K562 (cell line): ENCODE data around the gene GPR52. TPM values are rescaled to one million over a fixed set of nuclear protein-coding genes. Genes with fewer than 3 reads are reported as not detected.
A peak's percentile ranks its signal among the peaks of the same experiment; 100 is the strongest.

Source experiments
- ATAC-seq: fragments of 200-7000 bp; cut with Tn5 transposase; 3 replicates; pipeline ENCODE4 v1.9.1; 2020; ENCODE audit warnings: moderate library complexity
- BruUV-seq: library from RNA; stranded (reverse); fragments of 400-500 nt; replicated peaks from 2 replicates; lab custom pipeline; 2021; lab: Mats Ljungman, UMichigan
- CTCF ChIA-PET: fragments of 300-600 bp; formaldehyde crosslinking; extraction: SDS; loops from one replicate; lab custom pipeline; 2021; ENCODE audit warnings: low intra/inter-chr PET ratio; lab: Yijun Ruan, JAX
- POLR2A ChIA-PET: fragments of 300-600, 350-650 bp; sonication (Branson Sonifier 250); formaldehyde crosslinking; extraction: SDS; loops from one replicate; lab custom pipeline; 2021; ENCODE audit warnings: antibody characterized with exemption, inconsistent platforms; lab: Yijun Ruan, JAX
- DNase-seq, 4 experiments: peaks; one replicate each; pipeline versions ENCODE4 v3.0.0 to v3.0.0-alpha.2; 2011 to 2018; ENCODE audit warnings: low spot score in 3 of 4, mixed read lengths in 3 of 4; ENCODE audit errors: extremely low read depth in 1 of 4
- FAIRE-seq: peaks from 2 replicates; lab custom pipeline; 2011; peaks lifted over from hg19 to GRCh38; lab: Jason Lieb, UNC
- H2AFZ ChIP-seq: 2 replicates; pipeline ENCODE4 v1.6.0; 2011; ENCODE audit warnings: low read depth, low read length, control low read depth, inconsistent platforms
- H3K27ac ChIP-seq: fragments of 200-600 bp; 3 replicates; pipeline ENCODE4 v1.8.0; 2011; ENCODE audit warnings: low read depth, mild to moderate bottlenecking, control low read depth, inconsistent platforms, low read length, moderate library complexity, mixed read lengths; ENCODE audit errors: extremely low read depth
- H3K27me3 ChIP-seq, 2 experiments: fragments of 300-600 bp in 1 of 2; 2 replicates in 1 of 2; 3 replicates in 1 of 2; pipeline versions ENCODE4 v1.6.0 to v1.8.0; 2011; ENCODE audit warnings: inconsistent platforms in 2 of 2, low read length in 2 of 2, mild to moderate bottlenecking in 1 of 2, mixed read lengths in 1 of 2, moderate library complexity in 1 of 2; ENCODE audit not compliant: control insufficient read depth in 2 of 2, insufficient read depth in 2 of 2
- H3K36me3 ChIP-seq: fragments of 300-600 bp; 3 replicates; pipeline ENCODE4 v1.8.0; 2011; ENCODE audit warnings: mild to moderate bottlenecking, low read length, inconsistent platforms; ENCODE audit not compliant: control insufficient read depth, insufficient read depth
- H3K4me1 ChIP-seq, 2 experiments: fragments of 200-600 bp in 1 of 2; replicated peaks in 1 of 2; 2 replicates in 1 of 2; 3 replicates in 1 of 2; pipeline versions ENCODE4 v1.5.1 to v1.8.0; 2011; ENCODE audit warnings: inconsistent platforms in 2 of 2, low read length in 2 of 2, mild to moderate bottlenecking in 1 of 2, mixed read lengths in 1 of 2, moderate library complexity in 1 of 2; ENCODE audit not compliant: control insufficient read depth in 2 of 2, insufficient read depth in 2 of 2
- H3K4me2 ChIP-seq: 2 replicates; pipeline ENCODE4 v1.6.1; 2011; ENCODE audit warnings: low read length, control low read depth, inconsistent platforms, mixed read lengths; ENCODE audit not compliant: insufficient read depth
- H3K4me3 ChIP-seq: fragments of 200-600 bp; sonication (generic), shearing (Covaris generic); 2 replicates; pipeline ENCODE4 v1.5.1; 2016; ENCODE audit warnings: control low read depth, inconsistent platforms
- H3K79me2 ChIP-seq: fragments of 200-600 bp; 3 replicates; pipeline ENCODE4 v1.8.0; 2011; ENCODE audit warnings: low read length, inconsistent platforms; ENCODE audit not compliant: control insufficient read depth, insufficient read depth
- H3K9ac ChIP-seq, 2 experiments: 2 replicates each; pipeline versions ENCODE4 v1.6.0 to v1.6.1; 2011; ENCODE audit warnings: low read depth in 2 of 2, low read length in 2 of 2, control low read depth in 1 of 2, inconsistent platforms in 1 of 2, mild to moderate bottlenecking in 1 of 2, mixed read lengths in 1 of 2; ENCODE audit not compliant: insufficient read depth in 1 of 2
- H3K9me1 ChIP-seq: one replicate; pipeline ENCODE4 v1.6.0; 2011; ENCODE audit warnings: inconsistent platforms, mild to moderate bottlenecking, low read length, moderate library complexity; ENCODE audit not compliant: control insufficient read depth, insufficient read depth
- H3K9me3 ChIP-seq: replicated peaks from 2 replicates; pipeline ENCODE4 v1.5.1; 2011; ENCODE audit warnings: low read depth, low read length, inconsistent platforms; ENCODE audit not compliant: control insufficient read depth, insufficient read depth
- H4K20me1 ChIP-seq: replicated peaks from 2 replicates; pipeline ENCODE4 v1.6.1; 2011; ENCODE audit warnings: low read length, inconsistent platforms, mixed read lengths; ENCODE audit not compliant: control insufficient read depth, insufficient read depth
- CGGBP1 ChIP-seq: fragments of 250-450 bp; sonication (Bioruptor Pico); IDR thresholded peaks from 2 replicates; pipeline ENCODE4 v1.9.0; 2021; ENCODE audit warnings: mild to moderate bottlenecking
- CTCF ChIP-seq, 3 experiments: IDR thresholded peaks in 2 of 3; conservative IDR thresholded peaks in 1 of 3; 2 replicates each; pipeline ENCODE4 v1.5.1; 2011 to 2012; ENCODE audit warnings: low read length in 3 of 3, mild to moderate bottlenecking in 3 of 3, control low read depth in 2 of 3, improper control_type of control experiment in 1 of 3, inconsistent platforms in 1 of 3, low read depth in 1 of 3, mixed read lengths in 1 of 3, moderate library complexity in 1 of 3; ENCODE audit not compliant: insufficient read depth in 2 of 3
- FOXK2 ChIP-seq, 2 experiments: fragments of 450-650 bp; IDR thresholded peaks in 1 of 2; conservative IDR thresholded peaks in 1 of 2; 2 replicates each; pipeline ENCODE4 v1.6.1; 2016; ENCODE audit warnings: low read depth in 2 of 2, mild to moderate bottlenecking in 1 of 2
- HMGN3 ChIP-seq: IDR thresholded peaks from 2 replicates; pipeline ENCODE4 v1.6.1; 2011; ENCODE audit warnings: borderline replicate concordance, low read depth, mild to moderate bottlenecking, mixed read lengths, low read length; ENCODE audit not compliant: insufficient read length; ENCODE audit errors: extremely low read depth
- RAD21 ChIP-seq, 2 experiments: fragments of 250-450 bp in 1 of 2; fragments of 450-650 bp in 1 of 2; sonication (Bioruptor Pico) in 1 of 2; formaldehyde crosslinking in 1 of 2; IDR thresholded peaks in 1 of 2; conservative IDR thresholded peaks in 1 of 2; 2 replicates each; pipeline versions ENCODE4 v1.4.0 to v1.8.0; 2020 to 2022; ENCODE audit warnings: mild to moderate bottlenecking in 2 of 2, moderate library complexity in 1 of 2
- WGBS: fragments of 100-300 bp; shearing (Covaris generic); methylation state at CpG from one replicate; pipeline ENCODE4 v1.1.6; 2016; ENCODE audit warnings: low coverage, mixed read lengths; ENCODE audit not compliant: insufficient coverage; ENCODE audit errors: missing lambda C conversion rate; 5-methylcytosine and 5-hydroxymethylcytosine counted together
- in situ Hi-C: fragments of 300-500 bp; cut with MboI; formaldehyde crosslinking; loops from 4 replicates; pipeline ENCODE4 v1.15.0; 2018; ENCODE audit warnings: inconsistent platforms, mixed read lengths
- intact Hi-C: fragments of 100-400 bp; cut with micrococcal nuclease; formaldehyde crosslinking; loops from 2 replicates; pipeline ENCODE4 v1.14.2; 2022
- polyA plus RNA-seq, 8 experiments: library from polyadenylated mRNA; depleted of rRNA in 4 of 8; stranded (reverse) in 5 of 8; unstranded in 3 of 8; fragments of >200 nt; fragmentation: Nextera tagmentation in 2 of 8; fragmentation: Illumina TruSeq in 1 of 8; extraction: Ambion mirVana in 2 of 8; extraction: Trizol in 1 of 8; gene quantifications; 2 replicates each; pipeline versions ENCODE4 v1.2.1 to v1.2.3, GENCODE V29; 2011 to 2014; ENCODE audit warnings: inconsistent platforms in 1 of 8, missing spikeins in 1 of 8
- total RNA-seq, 7 experiments: library from RNA; depleted of rRNA in 6 of 7; stranded (reverse); fragments of >200 nt in 6 of 7; fragmentation: Illumina TruSeq in 2 of 7; extraction: Trizol in 2 of 7; gene quantifications; 2 replicates each; pipeline versions ENCODE4 v1.2.1 to v1.2.3, GENCODE V29; 2011 to 2021; ENCODE audit warnings: low replicate concordance in 1 of 7
- TF ChIP-seq, protein P1 (sequence below): fragments of 450-650 bp; formaldehyde crosslinking; IDR thresholded peaks from 2 replicates; pipeline ENCODE4 v1.4.0; 2020; ENCODE audit warnings: mild to moderate bottlenecking, moderate library complexity
- TF ChIP-seq, protein P2 (sequence below), 2 experiments: fragments of 450-650 bp; formaldehyde crosslinking in 1 of 2; IDR thresholded peaks; 2 replicates each; pipeline versions ENCODE4 v1.4.0 to v1.6.1; 2014 to 2020; ENCODE audit warnings: mild to moderate bottlenecking in 2 of 2, borderline replicate concordance in 1 of 2, low read depth in 1 of 2

The GPR52 gene
- total and polyA plus RNA-seq, 9 of the 15 experiments (the other 6 are each of a cell fraction or from before 2014, with no cell fraction given): 0.12 to 4.9 (median 1.1) TPM; not detected in 3

- intact Hi-C loops (loop anchor here (1.0 to 5.0 kb wide), 2 partner anchors 313 to 329 kb away; no protein-coding TSS in a partner anchor), in situ Hi-C loops (no loop called here)
- POLR2A ChIA-PET: interaction anchor here (1.2 to 1.3 kb wide), 2 partner anchors 9 to 13 kb away, joined by 3 to 4 read pairs; no protein-coding TSS in a partner anchor
- DNase-seq (peak in 1 of 4 experiments; percentile 18), FAIRE-seq (no peak), ATAC-seq (peak; percentile 86)
- TF ChIP-seq, protein P1, sequence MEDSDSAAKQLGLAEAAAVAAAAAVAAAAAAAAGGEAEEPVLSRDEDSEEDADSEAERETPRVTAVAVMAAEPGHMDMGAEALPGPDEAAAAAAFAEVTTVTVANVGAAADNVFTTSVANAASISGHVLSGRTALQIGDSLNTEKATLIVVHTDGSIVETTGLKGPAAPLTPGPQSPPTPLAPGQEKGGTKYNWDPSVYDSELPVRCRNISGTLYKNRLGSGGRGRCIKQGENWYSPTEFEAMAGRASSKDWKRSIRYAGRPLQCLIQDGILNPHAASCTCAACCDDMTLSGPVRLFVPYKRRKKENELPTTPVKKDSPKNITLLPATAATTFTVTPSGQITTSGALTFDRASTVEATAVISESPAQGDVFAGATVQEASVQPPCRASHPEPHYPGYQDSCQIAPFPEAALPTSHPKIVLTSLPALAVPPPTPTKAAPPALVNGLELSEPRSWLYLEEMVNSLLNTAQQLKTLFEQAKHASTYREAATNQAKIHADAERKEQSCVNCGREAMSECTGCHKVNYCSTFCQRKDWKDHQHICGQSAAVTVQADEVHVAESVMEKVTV (CRISPR knock-in tag): 0 out of 2 replicates have a peak, but pooled peaks have one; percentile 4
- TF ChIP-seq HMGN3: no peak
- TF ChIP-seq CGGBP1 (CRISPR knock-in tag): no peak
- TF ChIP-seq FOXK2 (conservative IDR thresholded peaks at IDR 0.05 in 1 of 2, IDR thresholded peaks at IDR 0.05 in 1 of 2; ENCODE audit: low read depth in 2 of 2): peak in 1 of 2 experiments; percentile 31; a peak in 1 of 4 replicates
- TF ChIP-seq, protein P2, sequence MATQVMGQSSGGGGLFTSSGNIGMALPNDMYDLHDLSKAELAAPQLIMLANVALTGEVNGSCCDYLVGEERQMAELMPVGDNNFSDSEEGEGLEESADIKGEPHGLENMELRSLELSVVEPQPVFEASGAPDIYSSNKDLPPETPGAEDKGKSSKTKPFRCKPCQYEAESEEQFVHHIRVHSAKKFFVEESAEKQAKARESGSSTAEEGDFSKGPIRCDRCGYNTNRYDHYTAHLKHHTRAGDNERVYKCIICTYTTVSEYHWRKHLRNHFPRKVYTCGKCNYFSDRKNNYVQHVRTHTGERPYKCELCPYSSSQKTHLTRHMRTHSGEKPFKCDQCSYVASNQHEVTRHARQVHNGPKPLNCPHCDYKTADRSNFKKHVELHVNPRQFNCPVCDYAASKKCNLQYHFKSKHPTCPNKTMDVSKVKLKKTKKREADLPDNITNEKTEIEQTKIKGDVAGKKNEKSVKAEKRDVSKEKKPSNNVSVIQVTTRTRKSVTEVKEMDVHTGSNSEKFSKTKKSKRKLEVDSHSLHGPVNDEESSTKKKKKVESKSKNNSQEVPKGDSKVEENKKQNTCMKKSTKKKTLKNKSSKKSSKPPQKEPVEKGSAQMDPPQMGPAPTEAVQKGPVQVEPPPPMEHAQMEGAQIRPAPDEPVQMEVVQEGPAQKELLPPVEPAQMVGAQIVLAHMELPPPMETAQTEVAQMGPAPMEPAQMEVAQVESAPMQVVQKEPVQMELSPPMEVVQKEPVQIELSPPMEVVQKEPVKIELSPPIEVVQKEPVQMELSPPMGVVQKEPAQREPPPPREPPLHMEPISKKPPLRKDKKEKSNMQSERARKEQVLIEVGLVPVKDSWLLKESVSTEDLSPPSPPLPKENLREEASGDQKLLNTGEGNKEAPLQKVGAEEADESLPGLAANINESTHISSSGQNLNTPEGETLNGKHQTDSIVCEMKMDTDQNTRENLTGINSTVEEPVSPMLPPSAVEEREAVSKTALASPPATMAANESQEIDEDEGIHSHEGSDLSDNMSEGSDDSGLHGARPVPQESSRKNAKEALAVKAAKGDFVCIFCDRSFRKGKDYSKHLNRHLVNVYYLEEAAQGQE (IDR thresholded peaks at IDR 0.05; ENCODE audit: borderline replicate concordance): peak; percentile 14; the same call in 1 of the 2 replicates
- TF ChIP-seq, protein P2 (CRISPR knock-in tag; IDR thresholded peaks at IDR 0.05; ENCODE audit: low read depth): no peak
- peak in 1 of 2 experiments; percentile 63; a peak in 3 of 4 replicates for TF ChIP-seq RAD21 (CRISPR knock-in tag; conservative IDR thresholded peaks at IDR 0.05 in 1 of 2, IDR thresholded peaks at IDR 0.05 in 1 of 2)
- peak; percentile 60 to 71 (median 60); a peak in 5 of 6 replicates for TF ChIP-seq CTCF (IDR thresholded peaks at IDR 0.05 in 2 of 3, conservative IDR thresholded peaks at IDR 0.05 in 1 of 3; ENCODE audit: insufficient read depth in 2 of 3, low read depth in 1 of 3, low read length in 3 of 3)
- BruUV-seq: no TSS peak
- Histone ChIP-seq H3K79me2 (no peaks in the 10 kb centered on the region), H3K9me3 (no peaks in the 10 kb centered on the region), H3K9ac (no peak overlapping the region), H3K4me3 (no peak overlapping the region), H3K4me2 (no peak overlapping the region), H2AFZ (no peak overlapping the region), H3K9me1 (no peaks in the 10 kb centered on the region), H3K4me1 (no peaks in the 10 kb centered on the region), H3K27me3 (no peaks in the 10 kb centered on the region), H3K36me3 (no peaks in the 10 kb centered on the region), H3K27ac (no peak overlapping the region), H4K20me1 (no peaks in the 10 kb centered on the region)
- WGBS: 35% methylated on average over 4 of the region's 4 CpGs
- CTCF ChIA-PET: interaction anchor here (0.5 to 0.6 kb wide), 4 partner anchors 86 to 465 kb away, joined by 3 to 5 read pairs (median 4); no protein-coding TSS in a partner anchor
Measured at GRCh38 chr1:174413632-174414031, 34.1 kb upstream of the GPR52 start.
